Gastroesophageal sphincter (tissue), 3 donors: ENCODE measurements around the gene ITGB5.

Experiments used
- CTCF ChIP-seq, 4 experiments: fragments of 200-600 bp in 2 of 4; fragments of 450-650 bp in 2 of 4; sonication (generic) in 1 of 4; IDR thresholded peaks; one replicate each; pipeline ENCODE4 v1.5.1; 2017 to 2019; ENCODE audit warnings: antibody characterized with exemption in 4 of 4, mild to moderate bottlenecking in 2 of 4, moderate library complexity in 2 of 4
- EP300 ChIP-seq: sonication (generic); formaldehyde crosslinking; IDR thresholded peaks from one replicate; pipeline ENCODE4 v1.6.1; 2017; ENCODE audit warnings: antibody characterized with exemption, mild to moderate bottlenecking
- POLR2A ChIP-seq, 2 donors: fragments of 450-650 bp; IDR thresholded peaks; one replicate each; pipeline ENCODE4 v1.6.1; 2017; ENCODE audit warnings: antibody characterized with exemption in 2 of 2, mild to moderate bottlenecking in 2 of 2, moderate library complexity in 1 of 2
- POLR2AphosphoS5 ChIP-seq: sonication (generic); formaldehyde crosslinking; IDR thresholded peaks from one replicate; pipeline ENCODE4 v1.6.1; 2017; ENCODE audit warnings: antibody characterized with exemption

- TF ChIP-seq POLR2AphosphoS5: no peak
- TF ChIP-seq POLR2A (IDR thresholded peaks at IDR 0.05): no peak
- TF ChIP-seq CTCF (IDR thresholded peaks at IDR 0.05): no peak
- no peak for TF ChIP-seq EP300
Measured at GRCh38 chr3:124805671-124806070, 81.5 kb downstream of the ITGB5 start.
